Panc1 (cell line): ENCODE results near the gene SSH3. TPM values are rescaled to one million over a fixed set of nuclear protein-coding genes. Genes with fewer than 3 reads are reported as not detected.

Experiments used
- ATAC-seq: fragments of 200-7000 bp; cut with Tn5 transposase; 2 replicates; pipeline ENCODE4 v1.9.1; 2020; ENCODE audit warnings: mild to moderate bottlenecking, moderate library complexity
- BruUV-seq: library from RNA; stranded (reverse); fragments of 400-500 nt; replicated peaks from 2 replicates; lab custom pipeline; 2021; lab: Mats Ljungman, UMichigan
- CTCF ChIA-PET: fragments of 300-600 bp; sonication (Branson Sonifier 250); formaldehyde crosslinking; loops from one replicate; lab custom pipeline; 2022; ENCODE audit warnings: antibody characterized with exemption; lab: Charles Lee
- POLR2A ChIA-PET: fragments of 300-600 bp; sonication (Branson Sonifier 250); formaldehyde crosslinking; loops from one replicate; lab custom pipeline; 2022; ENCODE audit warnings: antibody characterized with exemption; lab: Charles Lee
- DNase-seq: peaks from one replicate; pipeline ENCODE4 v3.0.0-alpha.2; 2010; ENCODE audit warnings: low read depth, low spot score
- H3K27ac ChIP-seq: 2 replicates; pipeline ENCODE4 v1.5.1; 2011; ENCODE audit warnings: mild to moderate bottlenecking, low read length, inconsistent platforms
- H3K27me3 ChIP-seq: fragments of 200-500 bp; sonication (Bioruptor generic); 2 replicates; pipeline ENCODE4 v1.6.0; 2014; ENCODE audit warnings: low read length, inconsistent platforms; ENCODE audit not compliant: control insufficient read depth, insufficient read depth
- H3K36me3 ChIP-seq: fragments of 200-500 bp; sonication (Bioruptor generic); 2 replicates; pipeline ENCODE4 v1.5.1; 2014; ENCODE audit warnings: inconsistent platforms, mild to moderate bottlenecking, low read length, moderate library complexity; ENCODE audit not compliant: control insufficient read depth, insufficient read depth
- H3K4me1 ChIP-seq: 2 replicates; pipeline ENCODE4 v1.5.1; 2011; ENCODE audit warnings: inconsistent platforms, mild to moderate bottlenecking, low read length, moderate library complexity; ENCODE audit not compliant: control insufficient read depth, insufficient read depth
- H3K4me3 ChIP-seq, 2 experiments: 2 replicates each; pipeline ENCODE4 v1.5.1; 2011 to 2012; ENCODE audit warnings: low read depth in 2 of 2, low read length in 2 of 2, mild to moderate bottlenecking in 2 of 2, inconsistent platforms in 1 of 2, moderate library complexity in 1 of 2
- H3K9me3 ChIP-seq: fragments of 200-500 bp; sonication (Bioruptor generic); 2 replicates; pipeline ENCODE4 v1.5.1; 2014; ENCODE audit warnings: low read depth, mild to moderate bottlenecking, inconsistent platforms, low read length, moderate library complexity; ENCODE audit not compliant: control insufficient read depth, insufficient read depth
- CTCF ChIP-seq: fragments of 450-650 bp; IDR thresholded peaks from 2 replicates; pipeline ENCODE4 v1.5.1; 2017; ENCODE audit warnings: mild to moderate bottlenecking
- POLR2AphosphoS5 ChIP-seq: IDR thresholded peaks from 2 replicates; pipeline ENCODE4 v1.6.1; 2012; ENCODE audit warnings: mild to moderate bottlenecking, low read depth, low read length, moderate library complexity
- REST ChIP-seq, 2 experiments: IDR thresholded peaks; 2 replicates each; pipeline ENCODE4 v1.6.1; 2011 to 2012; ENCODE audit warnings: low read depth in 2 of 2, control low read depth in 1 of 2, low read length in 1 of 2, mild to moderate bottlenecking in 1 of 2, moderate library complexity in 1 of 2; ENCODE audit not compliant: insufficient read depth in 1 of 2
- SIN3A ChIP-seq: IDR thresholded peaks from 2 replicates; pipeline ENCODE4 v1.6.1; 2012; ENCODE audit warnings: low read depth, mild to moderate bottlenecking, low read length, moderate library complexity, borderline replicate concordance; ENCODE audit not compliant: insufficient read depth
- TCF7L2 ChIP-seq: IDR thresholded peaks from 2 replicates; pipeline ENCODE4 v1.6.1; 2011; ENCODE audit warnings: mild to moderate bottlenecking, low read depth, low read length, inconsistent platforms
- in situ Hi-C: cut with HindIII; loops from 2 replicates; pipeline ENCODE4 v1.10.0; 2016; ENCODE audit warnings: low sequenced_read_pairs, low pct_unique_long_range_greater_than_20kb
- intact Hi-C: fragments of 100-400 bp; cut with micrococcal nuclease; formaldehyde crosslinking; loops from one replicate; pipeline ENCODE4 v1.10.0; 2022; ENCODE audit not compliant: unreplicated experiment
- total RNA-seq: library from RNA; stranded (reverse); gene quantifications from one replicate; pipeline ENCODE4 v1.2.1, GENCODE V29; 2021; ENCODE audit not compliant: unreplicated experiment

Gene SSH3
- total RNA-seq, 1 experiment from 2014 or later, result 79.8 TPM

GRCh38 chr11:67289226-67289650, 14.1 kb upstream of the SSH3 start, which contains the start of gene ANKRD13D:
ANKRD13D (plus strand) TSS chr11:67289303; CDS start chr11:67289461, 158 bp downstream.
- no TSS peak for BruUV-seq
- TF ChIP-seq SIN3A, result no peak
- DNase-seq (no peak), ATAC-seq (no peak; the same call in 1 of the 2 replicates)
- Histone ChIP-seq H3K27me3 (no peaks in the 10 kb centered on the region), H3K4me3 (peak within 1 kb of the TSS; percentile 72 to 78), H3K36me3 (peaks cover 2% of the 10 kb centered on the region; the same call in 1 of the 2 replicates), H3K9me3 (no peaks in the 10 kb centered on the region), H3K27ac (peak within 1 kb of the TSS; percentile 95), H3K4me1 (peaks cover 18% of the 10 kb centered on the region)
- intact Hi-C loops (no loop called here), in situ Hi-C loops (no loop called here)
- POLR2A ChIA-PET, result no interaction called here
- CTCF ChIA-PET, result interaction anchor here (0.5 to 2.1 kb wide), 5 partner anchors 21 to 1280 kb away, joined by 3 to 9 read pairs (median 5); no protein-coding TSS in a partner anchor

- Histone ChIP-seq H3K27me3 (no peaks in the 10 kb centered on the region), H3K4me1 (peaks cover 18% of the 10 kb centered on the region), H3K36me3 (peaks cover 2% of the 10 kb centered on the region; the same call in 1 of the 2 replicates), H3K4me3 (peak overlapping the region; percentile 59 to 72), H3K9me3 (no peaks in the 10 kb centered on the region), H3K27ac (peak overlapping the region; percentile 88)
- TF ChIP-seq CTCF, result no peak
- TF ChIP-seq SIN3A, result peak; percentile 2; the same call in 1 of the 2 replicates
- ChIA-PET CTCF (interaction anchor here (0.5 to 2.1 kb wide), 4 partner anchors 20 to 193 kb away, joined by 3 to 9 read pairs (median 4); no protein-coding TSS in a partner anchor), POLR2A (no interaction called here)
- no TSS peak for BruUV-seq
- in situ Hi-C loops (no loop called here), intact Hi-C loops (no loop called here)
- DNase-seq, result no peak
- ATAC-seq, result peak; percentile 50
These were observed 13.5 kb upstream of the SSH3 start for GRCh38 chr11:67289651-67290479.

GRCh38 chr11:67290801-67291200, 12.5 kb upstream of the SSH3 start:
- ChIA-PET POLR2A (interaction anchor here (0.7 kb wide), 1 partner anchor 11 kb away, joined by 11 read pairs; no protein-coding TSS in a partner anchor), CTCF (no interaction called here)
- Histone ChIP-seq H3K27ac (peak overlapping the region; percentile 88; the same call in 1 of the 2 replicates), H3K9me3 (no peaks in the 10 kb centered on the region), H3K4me3 (peak overlapping the region in 1 of 2 experiments; percentile 59; a peak in 1 of 4 replicates), H3K4me1 (peaks cover 18% of the 10 kb centered on the region), H3K36me3 (peaks cover 2% of the 10 kb centered on the region; the same call in 1 of the 2 replicates), H3K27me3 (no peaks in the 10 kb centered on the region)
- no peak for TF ChIP-seq POLR2AphosphoS5
- no peak for TF ChIP-seq SIN3A
- TF ChIP-seq TCF7L2, result no peak
- no peak for TF ChIP-seq REST (IDR thresholded peaks at IDR 0.05; ENCODE audit: insufficient read depth in 1 of 2, low read depth in 2 of 2, low read length in 1 of 2)
- TF ChIP-seq CTCF, result no peak
- intact Hi-C loops (no loop called here), in situ Hi-C loops (no loop called here)
- no peak for DNase-seq
- no TSS peak for BruUV-seq
- no peak for ATAC-seq
